Renal cortical epithelial cell (primary cell): Measurements from ENCODE around the gene DGKI. TPM values are rescaled to one million over a fixed set of nuclear protein-coding genes. Genes with fewer than 3 reads are reported as not detected.
A peak's percentile ranks its signal among the peaks of the same experiment; 100 is the strongest.

Experiments used
- DNase-seq: peaks from one replicate; pipeline ENCODE4 v3.0.0-alpha.2; 2011; ENCODE audit warnings: low read depth
- total RNA-seq: library from RNA; depleted of rRNA; stranded (reverse); fragments of >200 nt; gene quantifications from 2 replicates; pipeline ENCODE4 v1.2.3, GENCODE V29; 2014

DGKI gene
- total RNA-seq, 1 donor from 2014 or later = 8.0 TPM

GRCh38 chr7:137418841-137419240 lies 427.9 kb downstream of the DGKI start:
- no peak for DNase-seq

- DNase-seq = no peak
Observed at GRCh38 chr7:137417464-137417863, 429.3 kb downstream of the DGKI start.

- DNase-seq = no peak
Observed at GRCh38 chr7:137413901-137414300, 432.9 kb downstream of the DGKI start.

GRCh38 chr7:137411446-137411845 lies 435.3 kb downstream of the DGKI start:
- no peak for DNase-seq

GRCh38 chr7:137408126-137408525 lies 438.6 kb downstream of the DGKI start:
- DNase-seq = no peak

- no peak for DNase-seq
Observed at GRCh38 chr7:137407078-137407477, 439.7 kb downstream of the DGKI start.

- no peak for DNase-seq
Observed at GRCh38 chr7:137404660-137405317, 442.0 kb downstream of the DGKI start.

GRCh38 chr7:137403353-137403695 lies 443.4 kb downstream of the DGKI start:
- DNase-seq = no peak

- DNase-seq = no peak
Observed at GRCh38 chr7:137402536-137403352, 444.0 kb downstream of the DGKI start.

GRCh38 chr7:137399827-137400823 lies 446.6 kb downstream of the DGKI start:
- DNase-seq = peak; percentile 52

GRCh38 chr7:137396051-137396450 lies 450.7 kb downstream of the DGKI start:
- DNase-seq = no peak

- no peak for DNase-seq
Observed at GRCh38 chr7:137395420-137395819, 451.4 kb downstream of the DGKI start.

GRCh38 chr7:137393570-137393969 lies 453.2 kb downstream of the DGKI start:
- DNase-seq = no peak

- DNase-seq = no peak
Observed at GRCh38 chr7:137390076-137390475, 456.7 kb downstream of the DGKI start.

GRCh38 chr7:137388916-137389315 lies 457.9 kb downstream of the DGKI start:
- DNase-seq = no peak

GRCh38 chr7:137386966-137387365 lies 459.8 kb downstream of the DGKI start:
- peak; percentile 3 for DNase-seq

- no peak for DNase-seq
Observed at GRCh38 chr7:137381045-137381444, 465.7 kb downstream of the DGKI start.

- no peak for DNase-seq
Observed at GRCh38 chr7:137373507-137373906, 473.3 kb downstream of the DGKI start.

GRCh38 chr7:137371616-137372015 lies 475.2 kb downstream of the DGKI start:
- no peak for DNase-seq

- DNase-seq = no peak
Observed at GRCh38 chr7:137366995-137367394, 479.8 kb downstream of the DGKI start.

- DNase-seq = no peak
Observed at GRCh38 chr7:137363683-137364082, 483.1 kb downstream of the DGKI start.

- DNase-seq = no peak
Observed at GRCh38 chr7:137360087-137360679, 486.6 kb downstream of the DGKI start.
